OCI-LY7 (cell line): ENCODE measurements around the gene SOX8. TPM values are rescaled to one million over a fixed set of nuclear protein-coding genes. Genes with fewer than 3 reads are reported as not detected.

Experiments
- BruUV-seq: library from RNA; stranded (reverse); fragments of 400-500 nt; replicated peaks from 2 replicates; lab custom pipeline; 2021; lab: Mats Ljungman, UMichigan
- CTCF ChIA-PET: fragments of 300-600 bp; sonication (Branson Sonifier 250); formaldehyde crosslinking; loops from one replicate; lab custom pipeline; 2022; ENCODE audit warnings: antibody characterized with exemption; ENCODE audit not compliant: unreplicated experiment; lab: Charles Lee
- POLR2A ChIA-PET: fragments of 300-600 bp; sonication (Branson Sonifier 250); formaldehyde crosslinking; loops from one replicate; lab custom pipeline; 2022; ENCODE audit warnings: antibody characterized with exemption; lab: Charles Lee
- DNase-seq: peaks from one replicate; pipeline ENCODE4 v3.0.0-alpha.2; 2015; ENCODE audit warnings: low spot score
- H2AFZ ChIP-seq: fragments of 200-600 bp; sonication (generic), shearing (Covaris generic); 2 replicates; pipeline ENCODE4 v1.6.1; 2014; ENCODE audit warnings: mild to moderate bottlenecking, antibody characterized with exemption, low read length, moderate library complexity
- H3K27ac ChIP-seq: fragments of 200-600 bp; sonication (generic); 2 replicates; pipeline ENCODE4 v1.5.1; 2014; ENCODE audit warnings: mixed run types, low read depth, mild to moderate bottlenecking, moderate library complexity, low read length, inconsistent platforms; ENCODE audit not compliant: poor library complexity, severe bottlenecking
- H3K36me3 ChIP-seq: fragments of 200-600 bp; sonication (generic); 2 replicates; pipeline ENCODE4 v1.6.1; 2014; ENCODE audit warnings: mild to moderate bottlenecking, antibody characterized with exemption, low read length, moderate library complexity, mixed read lengths; ENCODE audit not compliant: insufficient read depth
- H3K4me1 ChIP-seq: fragments of 200-600 bp; sonication (generic); 2 replicates; pipeline ENCODE4 v1.5.1; 2014; ENCODE audit warnings: mild to moderate bottlenecking, low read length; ENCODE audit not compliant: insufficient read depth, poor library complexity, severe bottlenecking
- H3K4me2 ChIP-seq: fragments of 200-600 bp; sonication (generic); 2 replicates; pipeline ENCODE4 v1.6.1; 2014; ENCODE audit warnings: mild to moderate bottlenecking, low read length
- H3K4me3 ChIP-seq: fragments of 200-600 bp; sonication (generic); 2 replicates; pipeline ENCODE4 v1.5.1; 2014; ENCODE audit warnings: mild to moderate bottlenecking, low read depth, low read length; ENCODE audit not compliant: poor library complexity, severe bottlenecking
- H3K79me2 ChIP-seq: fragments of 200-600 bp; sonication (generic); 2 replicates; pipeline ENCODE4 v1.6.1; 2016; ENCODE audit warnings: low read depth, mild to moderate bottlenecking, low read length, moderate library complexity, mixed read lengths; ENCODE audit not compliant: insufficient read depth
- H3K9me2 ChIP-seq: fragments of 200-600 bp; sonication (generic); 2 replicates; pipeline ENCODE4 v1.6.1; 2016; ENCODE audit warnings: mild to moderate bottlenecking, low read length, mixed read lengths; ENCODE audit not compliant: insufficient read depth
- H3K9me3 ChIP-seq: fragments of 200-600 bp; sonication (generic); 2 replicates; pipeline ENCODE4 v1.6.1; 2014; ENCODE audit warnings: mild to moderate bottlenecking, mixed run types, low read length, mixed read lengths
- H4K20me1 ChIP-seq: fragments of 200-600 bp; sonication (generic); 2 replicates; pipeline ENCODE4 v1.6.1; 2014; ENCODE audit warnings: mild to moderate bottlenecking, antibody characterized with exemption, low read length, moderate library complexity, mixed read lengths; ENCODE audit not compliant: insufficient read depth
- EZH2phosphoT487 ChIP-seq: fragments of 200-600 bp; sonication (generic); IDR thresholded peaks from 2 replicates; pipeline ENCODE4 v1.6.1; 2018; ENCODE audit warnings: low read depth, borderline replicate concordance, mild to moderate bottlenecking, mixed run types, antibody characterized with exemption, low read length, moderate library complexity, mixed read lengths
- intact Hi-C: fragments of 100-400 bp; cut with micrococcal nuclease; formaldehyde crosslinking; loops from one replicate; pipeline ENCODE4 v1.10.0; 2022; ENCODE audit not compliant: unreplicated experiment
- total RNA-seq, 2 experiments: library from RNA; depleted of rRNA in 1 of 2; stranded (reverse); fragments of >200 nt in 1 of 2; shearing (Covaris generic) in 1 of 2; gene quantifications; 2 replicates each; pipeline ENCODE4 v1.2.3, GENCODE V29; 2014 to 2022
- TF ChIP-seq, protein P1 (sequence below): fragments of 200-600 bp; sonication (generic); conservative IDR thresholded peaks from 2 replicates; pipeline ENCODE4 v1.5.1; 2014; ENCODE audit warnings: mild to moderate bottlenecking, antibody characterized with exemption, low read length, moderate library complexity, mixed read lengths

The SOX8 gene
- total RNA-seq, 2 experiments from 2014 or later = 0.85 to 2.4 TPM

- no peak for DNase-seq
- no peaks in the 10 kb centered on the region for H3K9me2 ChIP-seq
- ChIA-PET POLR2A (no interaction called here), CTCF (no interaction called here)
- no peaks in the 10 kb centered on the region for H3K9me3 ChIP-seq
- H3K79me2 ChIP-seq = no peaks in the 10 kb centered on the region
- TF ChIP-seq, protein P1, sequence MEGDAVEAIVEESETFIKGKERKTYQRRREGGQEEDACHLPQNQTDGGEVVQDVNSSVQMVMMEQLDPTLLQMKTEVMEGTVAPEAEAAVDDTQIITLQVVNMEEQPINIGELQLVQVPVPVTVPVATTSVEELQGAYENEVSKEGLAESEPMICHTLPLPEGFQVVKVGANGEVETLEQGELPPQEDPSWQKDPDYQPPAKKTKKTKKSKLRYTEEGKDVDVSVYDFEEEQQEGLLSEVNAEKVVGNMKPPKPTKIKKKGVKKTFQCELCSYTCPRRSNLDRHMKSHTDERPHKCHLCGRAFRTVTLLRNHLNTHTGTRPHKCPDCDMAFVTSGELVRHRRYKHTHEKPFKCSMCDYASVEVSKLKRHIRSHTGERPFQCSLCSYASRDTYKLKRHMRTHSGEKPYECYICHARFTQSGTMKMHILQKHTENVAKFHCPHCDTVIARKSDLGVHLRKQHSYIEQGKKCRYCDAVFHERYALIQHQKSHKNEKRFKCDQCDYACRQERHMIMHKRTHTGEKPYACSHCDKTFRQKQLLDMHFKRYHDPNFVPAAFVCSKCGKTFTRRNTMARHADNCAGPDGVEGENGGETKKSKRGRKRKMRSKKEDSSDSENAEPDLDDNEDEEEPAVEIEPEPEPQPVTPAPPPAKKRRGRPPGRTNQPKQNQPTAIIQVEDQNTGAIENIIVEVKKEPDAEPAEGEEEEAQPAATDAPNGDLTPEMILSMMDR = no peak
- no peak for TF ChIP-seq EZH2phosphoT487
- H3K4me3 ChIP-seq = no peak overlapping the region
- no peak overlapping the region for H3K4me2 ChIP-seq
- H3K27ac ChIP-seq = no peak overlapping the region
- H3K36me3 ChIP-seq = no peaks in the 10 kb centered on the region
- BruUV-seq = no TSS peak
- no peaks in the 10 kb centered on the region for H3K4me1 ChIP-seq
- no peak overlapping the region for H2AFZ ChIP-seq
- intact Hi-C loops = no loop called here
- no peaks in the 10 kb centered on the region for H4K20me1 ChIP-seq
Observed at GRCh38 chr16:993731-994130, 12.2 kb downstream of the SOX8 start.

- H3K4me3 ChIP-seq = no peak overlapping the region
- POLR2A ChIA-PET = no interaction called here
- no peak overlapping the region for H3K4me2 ChIP-seq
- no peaks in the 10 kb centered on the region for H3K9me2 ChIP-seq
- no TSS peak for BruUV-seq
- no peaks in the 10 kb centered on the region for H3K36me3 ChIP-seq
- no peak overlapping the region for H3K27ac ChIP-seq
- CTCF ChIA-PET = no interaction called here
- H3K79me2 ChIP-seq = no peaks in the 10 kb centered on the region
- no peak for TF ChIP-seq EZH2phosphoT487
- TF ChIP-seq, protein P1 = no peak
- H3K9me3 ChIP-seq = no peaks in the 10 kb centered on the region
- H2AFZ ChIP-seq = no peak overlapping the region
- H4K20me1 ChIP-seq = no peaks in the 10 kb centered on the region
- no peaks in the 10 kb centered on the region for H3K4me1 ChIP-seq
- intact Hi-C loops = no loop called here
- no peak for DNase-seq
Observed at GRCh38 chr16:995087-995486, 13.5 kb downstream of the SOX8 start.

DNA sequence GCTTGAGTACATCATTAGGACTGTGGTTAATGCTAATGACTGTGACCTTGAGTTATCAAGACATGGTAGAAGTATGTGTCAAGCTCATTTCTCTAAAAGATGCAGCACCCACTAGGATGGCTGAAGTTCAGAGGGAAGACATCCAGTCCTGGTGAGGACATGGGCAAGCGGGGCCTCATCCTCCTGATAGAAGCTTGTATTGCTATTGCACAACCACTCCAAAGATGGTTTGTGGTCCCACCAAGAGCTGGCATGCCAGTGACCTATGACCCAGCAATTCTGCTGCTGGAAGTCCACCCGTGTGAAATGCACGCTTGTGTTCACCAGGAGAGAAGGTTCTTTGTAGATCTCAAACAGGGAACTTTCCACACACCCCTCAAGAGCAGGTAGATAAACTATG is 14.2 kb downstream of the SOX8 start:
- no peak for TF ChIP-seq EZH2phosphoT487
- TF ChIP-seq, protein P1 = no peak
- no peak for DNase-seq
- intact Hi-C loops = no loop called here
- no peaks in the 10 kb centered on the region for H3K9me3 ChIP-seq
- BruUV-seq = no TSS peak
- H3K9me2 ChIP-seq = no peaks in the 10 kb centered on the region
- H3K4me3 ChIP-seq = no peak overlapping the region
- POLR2A ChIA-PET = no interaction called here
- H2AFZ ChIP-seq = no peak overlapping the region
- H3K36me3 ChIP-seq = no peaks in the 10 kb centered on the region
- H3K4me2 ChIP-seq = no peak overlapping the region
- no peaks in the 10 kb centered on the region for H4K20me1 ChIP-seq
- no peak overlapping the region for H3K27ac ChIP-seq
- CTCF ChIA-PET = interaction anchor here (1.1 kb wide), 1 partner anchor 12 kb away, joined by 3 read pairs; no protein-coding TSS in a partner anchor
- no peaks in the 10 kb centered on the region for H3K79me2 ChIP-seq
- H3K4me1 ChIP-seq = no peaks in the 10 kb centered on the region
